Astrocyte (in vitro differentiated cells and primary cell): ENCODE data around the gene CBLN3.

Experiments
- CTCF ChIP-seq: IDR thresholded peaks from 2 replicates; pipeline ENCODE4 v1.5.1; 2011; ENCODE audit warnings: low read depth, mild to moderate bottlenecking, inconsistent platforms, low read length, moderate library complexity; ENCODE audit not compliant: insufficient read depth
- EZH2 ChIP-seq: IDR thresholded peaks from 2 replicates; pipeline ENCODE4 v1.6.1; 2012; ENCODE audit warnings: mild to moderate bottlenecking, low read length, inconsistent platforms; ENCODE audit not compliant: insufficient read depth

GRCh38 chr14:24436355-24437019, 7.0 kb upstream of the CBLN3 start:
- TF ChIP-seq CTCF: peak; percentile 80
- no peak for TF ChIP-seq EZH2
